Loucy (cell line): ENCODE measurements around the gene ZNF438.

Experiments
- EZH2phosphoT487 ChIP-seq: fragments of 200-600 bp; IDR thresholded peaks from 2 replicates; pipeline ENCODE4 v1.6.1; 2018; ENCODE audit warnings: antibody characterized with exemption, mild to moderate bottlenecking, moderate library complexity, borderline replicate concordance
- TF ChIP-seq, protein P1 (sequence below): fragments of 200-600 bp; sonication (generic); conservative IDR thresholded peaks from 2 replicates; pipeline ENCODE4 v1.5.1; 2014; ENCODE audit warnings: mild to moderate bottlenecking, antibody characterized with exemption, low read length

DNA sequence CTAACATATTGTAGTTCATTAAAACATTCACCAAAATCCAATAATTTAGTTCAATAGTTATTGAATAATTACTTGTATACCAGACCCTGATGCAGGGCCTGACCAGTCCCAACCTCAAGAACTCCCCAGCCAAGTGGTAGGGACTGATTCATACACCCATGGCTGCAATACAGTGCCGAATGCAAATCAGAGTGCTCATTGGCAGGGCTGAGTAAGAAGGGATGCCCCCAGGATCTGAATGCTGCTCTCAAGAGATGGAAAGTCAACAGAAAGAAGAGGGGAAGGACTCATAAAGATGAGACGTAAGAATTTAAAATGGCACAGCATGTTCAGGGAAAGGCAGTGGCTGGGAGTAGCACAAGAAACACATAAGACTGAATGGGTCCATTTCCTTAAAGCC, 29.9 kb downstream of the ZNF438 start:
- TF ChIP-seq, protein P1, sequence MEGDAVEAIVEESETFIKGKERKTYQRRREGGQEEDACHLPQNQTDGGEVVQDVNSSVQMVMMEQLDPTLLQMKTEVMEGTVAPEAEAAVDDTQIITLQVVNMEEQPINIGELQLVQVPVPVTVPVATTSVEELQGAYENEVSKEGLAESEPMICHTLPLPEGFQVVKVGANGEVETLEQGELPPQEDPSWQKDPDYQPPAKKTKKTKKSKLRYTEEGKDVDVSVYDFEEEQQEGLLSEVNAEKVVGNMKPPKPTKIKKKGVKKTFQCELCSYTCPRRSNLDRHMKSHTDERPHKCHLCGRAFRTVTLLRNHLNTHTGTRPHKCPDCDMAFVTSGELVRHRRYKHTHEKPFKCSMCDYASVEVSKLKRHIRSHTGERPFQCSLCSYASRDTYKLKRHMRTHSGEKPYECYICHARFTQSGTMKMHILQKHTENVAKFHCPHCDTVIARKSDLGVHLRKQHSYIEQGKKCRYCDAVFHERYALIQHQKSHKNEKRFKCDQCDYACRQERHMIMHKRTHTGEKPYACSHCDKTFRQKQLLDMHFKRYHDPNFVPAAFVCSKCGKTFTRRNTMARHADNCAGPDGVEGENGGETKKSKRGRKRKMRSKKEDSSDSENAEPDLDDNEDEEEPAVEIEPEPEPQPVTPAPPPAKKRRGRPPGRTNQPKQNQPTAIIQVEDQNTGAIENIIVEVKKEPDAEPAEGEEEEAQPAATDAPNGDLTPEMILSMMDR = no peak
- TF ChIP-seq EZH2phosphoT487 = no peak
